ENCODE measurements around the gene PCDH15. TPM values are rescaled to one million over a fixed set of nuclear protein-coding genes. Genes with fewer than 3 reads are reported as not detected.

The PCDH15 gene
- 0.88 and 1.1 TPM in 2 replicates for total RNA-seq
- polyA plus RNA-seq = 0.66 and 1.7 TPM in 2 replicates

DNA sequence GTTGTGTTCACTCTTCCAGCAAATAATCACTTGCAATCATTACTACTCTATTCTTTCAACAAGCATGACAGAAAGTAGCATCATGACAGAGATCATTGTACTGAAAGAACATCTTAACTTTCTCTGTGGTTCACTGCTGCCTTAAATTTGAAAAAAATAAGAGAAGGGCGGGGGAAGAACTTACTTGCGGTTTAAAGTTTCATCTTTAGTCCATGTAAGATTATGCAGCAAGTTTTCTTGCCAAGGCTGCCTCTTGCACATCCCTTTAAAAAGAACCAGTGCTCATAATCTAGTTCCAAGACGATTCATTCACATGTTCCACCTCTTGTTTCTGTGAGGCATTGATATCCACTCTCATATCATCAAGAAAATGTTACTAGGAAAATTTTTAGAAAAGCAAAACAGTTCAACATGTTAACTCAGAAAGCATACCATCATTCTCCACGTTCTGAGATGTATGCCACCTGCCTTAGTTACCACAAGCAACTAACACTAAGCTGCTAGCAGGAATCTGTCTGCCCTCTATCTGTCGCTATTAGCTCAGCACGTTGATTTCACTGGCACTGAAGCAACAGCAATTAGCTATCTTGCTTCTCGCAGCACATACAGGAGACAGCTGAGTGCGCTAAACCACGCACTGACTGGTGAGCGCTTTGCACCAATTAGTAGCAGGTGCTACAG, at the start of gene PCDH15:
Gene PCDH15 (minus strand): TSS at position 491 of the 681 bp plus-strand sequence. CDS start 136,969 bp downstream, outside the sequence.
- H3K9me2 ChIP-seq (replicated peaks; ENCODE audit: insufficient read depth) = no peaks in the 10 kb centered on the region
- H3K9me3 ChIP-seq (ENCODE audit: low read depth) = no peaks in the 10 kb centered on the region
- H3K4me3 ChIP-seq = no peak within 1 kb of the TSS
- no peaks in the 10 kb centered on the region for H4K20me1 ChIP-seq (ENCODE audit: insufficient read depth, poor library complexity, severe bottlenecking)
- no peak for TF ChIP-seq EZH2 (IDR thresholded peaks at IDR 0.05; ENCODE audit: borderline replicate concordance)
- TF ChIP-seq, protein P1, sequence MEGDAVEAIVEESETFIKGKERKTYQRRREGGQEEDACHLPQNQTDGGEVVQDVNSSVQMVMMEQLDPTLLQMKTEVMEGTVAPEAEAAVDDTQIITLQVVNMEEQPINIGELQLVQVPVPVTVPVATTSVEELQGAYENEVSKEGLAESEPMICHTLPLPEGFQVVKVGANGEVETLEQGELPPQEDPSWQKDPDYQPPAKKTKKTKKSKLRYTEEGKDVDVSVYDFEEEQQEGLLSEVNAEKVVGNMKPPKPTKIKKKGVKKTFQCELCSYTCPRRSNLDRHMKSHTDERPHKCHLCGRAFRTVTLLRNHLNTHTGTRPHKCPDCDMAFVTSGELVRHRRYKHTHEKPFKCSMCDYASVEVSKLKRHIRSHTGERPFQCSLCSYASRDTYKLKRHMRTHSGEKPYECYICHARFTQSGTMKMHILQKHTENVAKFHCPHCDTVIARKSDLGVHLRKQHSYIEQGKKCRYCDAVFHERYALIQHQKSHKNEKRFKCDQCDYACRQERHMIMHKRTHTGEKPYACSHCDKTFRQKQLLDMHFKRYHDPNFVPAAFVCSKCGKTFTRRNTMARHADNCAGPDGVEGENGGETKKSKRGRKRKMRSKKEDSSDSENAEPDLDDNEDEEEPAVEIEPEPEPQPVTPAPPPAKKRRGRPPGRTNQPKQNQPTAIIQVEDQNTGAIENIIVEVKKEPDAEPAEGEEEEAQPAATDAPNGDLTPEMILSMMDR (IDR thresholded peaks at IDR 0.05; ENCODE audit: poor library complexity) = peak; percentile 55
- WGBS (ENCODE audit: low lambda C conversion rate, missing lambda C conversion rate) = 27% methylated on average over 10 of the region's 10 CpGs
- H3K4me1 ChIP-seq (ENCODE audit: insufficient read depth) = no peaks in the 10 kb centered on the region
- H3K27me3 ChIP-seq = no peaks in the 10 kb centered on the region
- H3K4me2 ChIP-seq = peak within 1 kb of the TSS; percentile 59
- no peaks in the 10 kb centered on the region for H3K36me3 ChIP-seq (replicated peaks; ENCODE audit: insufficient read depth, low read depth)
- no peak within 1 kb of the TSS for H2AFZ ChIP-seq
- no peak within 1 kb of the TSS for H3K27ac ChIP-seq
- DNase-seq (ENCODE audit: low spot score) = peak; percentile 57
- no peaks in the 10 kb centered on the region for H3K79me2 ChIP-seq

DNA sequence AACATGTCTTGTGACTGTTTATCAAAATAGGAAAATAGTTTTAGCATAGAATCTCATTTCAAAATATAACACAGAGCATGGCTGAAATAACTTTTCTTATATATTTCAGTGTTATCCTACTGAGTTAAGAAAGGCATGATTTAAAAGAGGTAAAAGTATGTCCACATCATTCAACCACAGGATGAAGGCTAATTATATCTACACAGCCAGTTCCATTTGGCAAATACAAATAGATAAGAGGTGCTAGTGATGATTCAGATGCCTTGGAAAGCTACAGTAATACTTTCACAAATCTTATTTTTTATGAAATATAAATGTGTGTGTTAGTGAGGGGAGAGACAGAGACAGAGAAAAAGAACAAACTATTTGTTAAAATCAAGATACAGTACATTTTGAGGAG, 42.9 kb upstream of the PCDH15 start:
- no peak for DNase-seq (ENCODE audit: low spot score)
- H3K9me3 ChIP-seq (ENCODE audit: low read depth) = no peaks in the 10 kb centered on the region
- H3K4me3 ChIP-seq = no peak overlapping the region
- H2AFZ ChIP-seq = no peak overlapping the region
- H3K27ac ChIP-seq = no peak overlapping the region
- no peaks in the 10 kb centered on the region for H3K27me3 ChIP-seq
- no peaks in the 10 kb centered on the region for H3K36me3 ChIP-seq (replicated peaks; ENCODE audit: insufficient read depth, low read depth)
- H4K20me1 ChIP-seq (ENCODE audit: insufficient read depth, poor library complexity, severe bottlenecking) = no peaks in the 10 kb centered on the region
- H3K79me2 ChIP-seq = no peaks in the 10 kb centered on the region
- H3K4me2 ChIP-seq = no peak overlapping the region
- no peaks in the 10 kb centered on the region for H3K4me1 ChIP-seq (ENCODE audit: insufficient read depth)
- no peaks in the 10 kb centered on the region for H3K9me2 ChIP-seq (replicated peaks; ENCODE audit: insufficient read depth)
- TF ChIP-seq EZH2phosphoT487 (IDR thresholded peaks at IDR 0.05; ENCODE audit: low read depth, severe bottlenecking, unreplicated experiment) = no peak
- TF ChIP-seq, protein P1 (IDR thresholded peaks at IDR 0.05; ENCODE audit: poor library complexity) = no peak
- no peak for TF ChIP-seq EZH2 (IDR thresholded peaks at IDR 0.05; ENCODE audit: borderline replicate concordance)

DNA sequence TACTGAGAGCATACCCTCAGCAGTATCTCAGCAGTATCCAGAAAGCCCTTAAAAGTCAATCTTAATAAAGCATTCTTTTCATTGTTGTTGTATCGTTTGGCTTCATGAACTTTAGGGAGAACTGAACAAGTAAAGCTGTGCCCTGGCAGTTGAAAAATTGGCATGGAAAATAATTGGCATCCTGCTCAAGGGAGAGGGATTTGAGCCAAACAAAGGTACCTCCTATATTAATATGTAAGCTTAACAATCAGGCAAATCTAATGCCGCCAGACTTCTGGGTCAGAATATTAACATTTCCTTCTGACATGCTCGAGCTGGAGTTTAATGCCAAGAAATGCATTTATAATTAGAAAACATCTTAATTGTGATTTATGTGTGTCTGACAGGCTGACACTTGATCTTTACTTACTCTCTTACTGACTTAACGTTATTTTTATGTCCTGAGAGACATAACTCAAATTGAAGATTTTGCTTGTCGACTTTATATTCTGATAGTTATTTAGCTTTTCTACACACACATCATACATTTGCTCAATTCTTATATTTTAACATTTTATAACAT, 42.1 kb upstream of the PCDH15 start:
- Histone ChIP-seq H3K27ac (no peak overlapping the region), H4K20me1 (ENCODE audit: insufficient read depth, poor library complexity, severe bottlenecking) (no peaks in the 10 kb centered on the region), H3K79me2 (no peaks in the 10 kb centered on the region), H3K9me3 (ENCODE audit: low read depth) (no peaks in the 10 kb centered on the region), H3K27me3 (no peaks in the 10 kb centered on the region), H3K9me2 (replicated peaks; ENCODE audit: insufficient read depth) (no peaks in the 10 kb centered on the region), H3K4me3 (no peak overlapping the region), H3K4me1 (ENCODE audit: insufficient read depth) (no peaks in the 10 kb centered on the region), H2AFZ (no peak overlapping the region), H3K4me2 (no peak overlapping the region), H3K36me3 (replicated peaks; ENCODE audit: insufficient read depth, low read depth) (no peaks in the 10 kb centered on the region)
- no peak for DNase-seq (ENCODE audit: low spot score)
- no peak for TF ChIP-seq EZH2phosphoT487 (IDR thresholded peaks at IDR 0.05; ENCODE audit: low read depth, severe bottlenecking, unreplicated experiment)
- TF ChIP-seq, protein P1 (IDR thresholded peaks at IDR 0.05; ENCODE audit: poor library complexity) = no peak
- TF ChIP-seq EZH2 (IDR thresholded peaks at IDR 0.05; ENCODE audit: borderline replicate concordance) = no peak
- 77% methylated on average over 5 of the region's 5 CpGs for WGBS (ENCODE audit: low lambda C conversion rate, missing lambda C conversion rate)
